Measurements from ENCODE around the gene NCAN. TPM values are rescaled to one million over a fixed set of nuclear protein-coding genes. Genes with fewer than 3 reads are reported as not detected.
A peak's percentile ranks its signal among the peaks of the same experiment; 100 is the strongest.

The NCAN gene
- polyA plus RNA-seq, 1 donor (not counting 4 experiments of a cell fraction or from before 2014, with no cell fraction given), result not detected

GRCh38 chr19:19186742-19187141 lies 25.0 kb upstream of the NCAN start:
- peaks cover 36% of the 10 kb centered on the region for H3K79me2 ChIP-seq (ENCODE audit: control insufficient read depth, insufficient read depth, low read length)
- DNase-seq (ENCODE audit: low read depth, low spot score), result no peak
- TF ChIP-seq EZH2 (IDR thresholded peaks at IDR 0.05; ENCODE audit: low read length) (no peak), CTCF (optimal IDR thresholded peaks at IDR 0.05 in 1 of 3, IDR thresholded peaks at IDR 0.05 in 1 of 3, conservative IDR thresholded peaks at IDR 0.05 in 1 of 3; ENCODE audit: extremely low read depth in 1 of 3, insufficient read depth in 2 of 3, low read length in 3 of 3) (no peak)
- H3K36me3 ChIP-seq (ENCODE audit: control insufficient read depth in 2 of 2, extremely low read depth in 1 of 2, insufficient read depth in 2 of 2, low read length in 2 of 2), result peaks cover 0 to 16% of the 10 kb centered on the region in 2 experiments
- no peak overlapping the region for H3K27ac ChIP-seq (ENCODE audit: control insufficient read depth, insufficient read depth, low read length)
- H3K27me3 ChIP-seq (ENCODE audit: control insufficient read depth, extremely low read depth, insufficient read depth, low read length), result no peaks in the 10 kb centered on the region
- H3K4me1 ChIP-seq (ENCODE audit: control insufficient read depth, extremely low read depth, insufficient read depth, low read length), result peaks cover 6% of the 10 kb centered on the region
- no peaks in the 10 kb centered on the region for H3K9me3 ChIP-seq (ENCODE audit: control insufficient read depth, low read depth, low read length)
- no peaks in the 10 kb centered on the region for H3K9me1 ChIP-seq (ENCODE audit: control insufficient read depth, extremely low read depth, insufficient read depth, low read length)
- no peak overlapping the region for H2AFZ ChIP-seq (ENCODE audit: control insufficient read depth, low read length)
- no peak overlapping the region for H3K4me2 ChIP-seq (ENCODE audit: control insufficient read depth, extremely low read depth, insufficient read depth, low read depth, low read length)
- FAIRE-seq, result no peak
- dilution Hi-C loops (cut with MboI; ENCODE audit: extremely low pct_ligation_motif_present, low sequenced_read_pairs), result no loop called here
- no peak overlapping the region for H3K4me3 ChIP-seq (ENCODE audit: control insufficient read depth in 2 of 3, extremely low read depth in 1 of 3, insufficient read depth in 2 of 3, low read depth in 1 of 3, low read length in 3 of 3)
- H3K9ac ChIP-seq (ENCODE audit: control insufficient read depth, extremely low read depth, insufficient read depth, low read length), result no peak overlapping the region
- no peaks in the 10 kb centered on the region for H4K20me1 ChIP-seq (ENCODE audit: control insufficient read depth, extremely low read depth, insufficient read depth, low read length)

GRCh38 chr19:19191768-19192077 lies 20.0 kb upstream of the NCAN start:
- Histone ChIP-seq H3K9ac (ENCODE audit: control insufficient read depth, extremely low read depth, insufficient read depth, low read length) (peak overlapping the region; percentile 100), H3K79me2 (ENCODE audit: control insufficient read depth, insufficient read depth, low read length) (peaks cover 48% of the 10 kb centered on the region), H3K9me1 (ENCODE audit: control insufficient read depth, extremely low read depth, insufficient read depth, low read length) (no peaks in the 10 kb centered on the region), H2AFZ (ENCODE audit: control insufficient read depth, low read length) (peak overlapping the region; percentile 100), H3K4me2 (ENCODE audit: control insufficient read depth, extremely low read depth, insufficient read depth, low read depth, low read length) (peak overlapping the region; percentile 89), H3K4me3 (ENCODE audit: control insufficient read depth in 2 of 3, extremely low read depth in 1 of 3, insufficient read depth in 2 of 3, low read depth in 1 of 3, low read length in 3 of 3) (peak overlapping the region; percentile 97 to 99 (median 99)), H3K27ac (ENCODE audit: control insufficient read depth, insufficient read depth, low read length) (peak overlapping the region; percentile 99), H3K36me3 (ENCODE audit: control insufficient read depth in 2 of 2, extremely low read depth in 1 of 2, insufficient read depth in 2 of 2, low read length in 2 of 2) (peaks cover 3 to 14% of the 10 kb centered on the region in 2 experiments), H3K4me1 (ENCODE audit: control insufficient read depth, extremely low read depth, insufficient read depth, low read length) (peaks cover 14% of the 10 kb centered on the region), H3K27me3 (ENCODE audit: control insufficient read depth, extremely low read depth, insufficient read depth, low read length) (no peaks in the 10 kb centered on the region), H3K9me3 (ENCODE audit: control insufficient read depth, low read depth, low read length) (no peaks in the 10 kb centered on the region), H4K20me1 (ENCODE audit: control insufficient read depth, extremely low read depth, insufficient read depth, low read length) (no peaks in the 10 kb centered on the region)
- dilution Hi-C loops (cut with MboI; ENCODE audit: extremely low pct_ligation_motif_present, low sequenced_read_pairs), result no loop called here
- no peak for FAIRE-seq
- TF ChIP-seq CTCF (optimal IDR thresholded peaks at IDR 0.05 in 1 of 3, IDR thresholded peaks at IDR 0.05 in 1 of 3, conservative IDR thresholded peaks at IDR 0.05 in 1 of 3; ENCODE audit: extremely low read depth in 1 of 3, insufficient read depth in 2 of 3, low read length in 3 of 3) (no peak), EZH2 (IDR thresholded peaks at IDR 0.05; ENCODE audit: low read length) (no peak)
- no peak for DNase-seq (ENCODE audit: low read depth, low spot score)

Data from keratinocyte (primary cell).